H1 (cell line): ENCODE data around the gene KRAS. TPM values are rescaled to one million over a fixed set of nuclear protein-coding genes. Genes with fewer than 3 reads are reported as not detected.

Experiments used
- ATF3 ChIP-seq: IDR thresholded peaks from 2 replicates; pipeline ENCODE4 v1.6.1; 2011; ENCODE audit warnings: low read depth, mild to moderate bottlenecking, low read length; ENCODE audit not compliant: insufficient read depth
- CBX5 ChIP-seq: fragments of 300-800, 300-1000 bp; sonication (generic); IDR thresholded peaks from 2 replicates; pipeline ENCODE4 v1.7.1; 2016; ENCODE audit warnings: antibody characterized with exemption, low read length, low read depth
- CTBP2 ChIP-seq: IDR thresholded peaks from 2 replicates; pipeline ENCODE4 v1.7.0; 2011; ENCODE audit warnings: borderline replicate concordance, mild to moderate bottlenecking, moderate library complexity, mixed read lengths, low read length; ENCODE audit not compliant: insufficient read depth, insufficient read length
- polyA plus RNA-seq, 7 experiments: library from polyadenylated mRNA; depleted of rRNA in 3 of 7; stranded (reverse) in 5 of 7; unstranded in 2 of 7; fragments of >200 nt in 5 of 7; fragments of 200-250 nt in 2 of 7; gene quantifications; 1 replicate in 5 of 7; 2 replicates in 1 of 7; 4 replicates in 1 of 7; pipeline versions ENCODE4 v1.2.1 to v1.2.3, GENCODE V29; 2011 to 2013; ENCODE audit warnings: missing spikeins in 2 of 7, mixed read lengths in 2 of 7
- total RNA-seq: library from RNA; stranded (reverse); fragmentation: NEBNext Ultra II Directional; extraction: Animal tissue kit (Norgen Biotek cat#: 25700); gene quantifications from 2 replicates; pipeline ENCODE4 v1.2.1, GENCODE V29; 2021
- TF ChIP-seq, protein P1 (sequence below), 3 experiments: IDR thresholded peaks; 1 replicate in 2 of 3; 2 replicates in 1 of 3; pipeline versions ENCODE4 v1.5.1 to v1.6.1; 2011; ENCODE audit warnings: low read length in 3 of 3, mild to moderate bottlenecking in 3 of 3, inconsistent platforms in 2 of 3, low read depth in 1 of 3, moderate library complexity in 1 of 3; ENCODE audit not compliant: insufficient read depth in 1 of 3; ENCODE audit errors: control extremely low read depth in 1 of 3
- TF ChIP-seq, protein P2 (sequence below): fragments of 300-600 bp; sonication (generic); IDR thresholded peaks from 2 replicates; pipeline ENCODE4 v1.7.1; 2012; ENCODE audit warnings: low read length, moderate library complexity, mild to moderate bottlenecking, inconsistent platforms; ENCODE audit not compliant: insufficient replicate concordance

Gene KRAS
- total and polyA plus RNA-seq, 2 of the 8 experiments (the other 6 are each of a cell fraction or from before 2014, with no cell fraction given), result 24.8 to 64.6 TPM

- TF ChIP-seq, protein P1, sequence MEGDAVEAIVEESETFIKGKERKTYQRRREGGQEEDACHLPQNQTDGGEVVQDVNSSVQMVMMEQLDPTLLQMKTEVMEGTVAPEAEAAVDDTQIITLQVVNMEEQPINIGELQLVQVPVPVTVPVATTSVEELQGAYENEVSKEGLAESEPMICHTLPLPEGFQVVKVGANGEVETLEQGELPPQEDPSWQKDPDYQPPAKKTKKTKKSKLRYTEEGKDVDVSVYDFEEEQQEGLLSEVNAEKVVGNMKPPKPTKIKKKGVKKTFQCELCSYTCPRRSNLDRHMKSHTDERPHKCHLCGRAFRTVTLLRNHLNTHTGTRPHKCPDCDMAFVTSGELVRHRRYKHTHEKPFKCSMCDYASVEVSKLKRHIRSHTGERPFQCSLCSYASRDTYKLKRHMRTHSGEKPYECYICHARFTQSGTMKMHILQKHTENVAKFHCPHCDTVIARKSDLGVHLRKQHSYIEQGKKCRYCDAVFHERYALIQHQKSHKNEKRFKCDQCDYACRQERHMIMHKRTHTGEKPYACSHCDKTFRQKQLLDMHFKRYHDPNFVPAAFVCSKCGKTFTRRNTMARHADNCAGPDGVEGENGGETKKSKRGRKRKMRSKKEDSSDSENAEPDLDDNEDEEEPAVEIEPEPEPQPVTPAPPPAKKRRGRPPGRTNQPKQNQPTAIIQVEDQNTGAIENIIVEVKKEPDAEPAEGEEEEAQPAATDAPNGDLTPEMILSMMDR (IDR thresholded peaks at IDR 0.05; ENCODE audit: control extremely low read depth in 1 of 3, insufficient read depth in 1 of 3, low read depth in 1 of 3, low read length in 3 of 3), result no peak
- no peak for TF ChIP-seq CTBP2
- TF ChIP-seq, protein P2, sequence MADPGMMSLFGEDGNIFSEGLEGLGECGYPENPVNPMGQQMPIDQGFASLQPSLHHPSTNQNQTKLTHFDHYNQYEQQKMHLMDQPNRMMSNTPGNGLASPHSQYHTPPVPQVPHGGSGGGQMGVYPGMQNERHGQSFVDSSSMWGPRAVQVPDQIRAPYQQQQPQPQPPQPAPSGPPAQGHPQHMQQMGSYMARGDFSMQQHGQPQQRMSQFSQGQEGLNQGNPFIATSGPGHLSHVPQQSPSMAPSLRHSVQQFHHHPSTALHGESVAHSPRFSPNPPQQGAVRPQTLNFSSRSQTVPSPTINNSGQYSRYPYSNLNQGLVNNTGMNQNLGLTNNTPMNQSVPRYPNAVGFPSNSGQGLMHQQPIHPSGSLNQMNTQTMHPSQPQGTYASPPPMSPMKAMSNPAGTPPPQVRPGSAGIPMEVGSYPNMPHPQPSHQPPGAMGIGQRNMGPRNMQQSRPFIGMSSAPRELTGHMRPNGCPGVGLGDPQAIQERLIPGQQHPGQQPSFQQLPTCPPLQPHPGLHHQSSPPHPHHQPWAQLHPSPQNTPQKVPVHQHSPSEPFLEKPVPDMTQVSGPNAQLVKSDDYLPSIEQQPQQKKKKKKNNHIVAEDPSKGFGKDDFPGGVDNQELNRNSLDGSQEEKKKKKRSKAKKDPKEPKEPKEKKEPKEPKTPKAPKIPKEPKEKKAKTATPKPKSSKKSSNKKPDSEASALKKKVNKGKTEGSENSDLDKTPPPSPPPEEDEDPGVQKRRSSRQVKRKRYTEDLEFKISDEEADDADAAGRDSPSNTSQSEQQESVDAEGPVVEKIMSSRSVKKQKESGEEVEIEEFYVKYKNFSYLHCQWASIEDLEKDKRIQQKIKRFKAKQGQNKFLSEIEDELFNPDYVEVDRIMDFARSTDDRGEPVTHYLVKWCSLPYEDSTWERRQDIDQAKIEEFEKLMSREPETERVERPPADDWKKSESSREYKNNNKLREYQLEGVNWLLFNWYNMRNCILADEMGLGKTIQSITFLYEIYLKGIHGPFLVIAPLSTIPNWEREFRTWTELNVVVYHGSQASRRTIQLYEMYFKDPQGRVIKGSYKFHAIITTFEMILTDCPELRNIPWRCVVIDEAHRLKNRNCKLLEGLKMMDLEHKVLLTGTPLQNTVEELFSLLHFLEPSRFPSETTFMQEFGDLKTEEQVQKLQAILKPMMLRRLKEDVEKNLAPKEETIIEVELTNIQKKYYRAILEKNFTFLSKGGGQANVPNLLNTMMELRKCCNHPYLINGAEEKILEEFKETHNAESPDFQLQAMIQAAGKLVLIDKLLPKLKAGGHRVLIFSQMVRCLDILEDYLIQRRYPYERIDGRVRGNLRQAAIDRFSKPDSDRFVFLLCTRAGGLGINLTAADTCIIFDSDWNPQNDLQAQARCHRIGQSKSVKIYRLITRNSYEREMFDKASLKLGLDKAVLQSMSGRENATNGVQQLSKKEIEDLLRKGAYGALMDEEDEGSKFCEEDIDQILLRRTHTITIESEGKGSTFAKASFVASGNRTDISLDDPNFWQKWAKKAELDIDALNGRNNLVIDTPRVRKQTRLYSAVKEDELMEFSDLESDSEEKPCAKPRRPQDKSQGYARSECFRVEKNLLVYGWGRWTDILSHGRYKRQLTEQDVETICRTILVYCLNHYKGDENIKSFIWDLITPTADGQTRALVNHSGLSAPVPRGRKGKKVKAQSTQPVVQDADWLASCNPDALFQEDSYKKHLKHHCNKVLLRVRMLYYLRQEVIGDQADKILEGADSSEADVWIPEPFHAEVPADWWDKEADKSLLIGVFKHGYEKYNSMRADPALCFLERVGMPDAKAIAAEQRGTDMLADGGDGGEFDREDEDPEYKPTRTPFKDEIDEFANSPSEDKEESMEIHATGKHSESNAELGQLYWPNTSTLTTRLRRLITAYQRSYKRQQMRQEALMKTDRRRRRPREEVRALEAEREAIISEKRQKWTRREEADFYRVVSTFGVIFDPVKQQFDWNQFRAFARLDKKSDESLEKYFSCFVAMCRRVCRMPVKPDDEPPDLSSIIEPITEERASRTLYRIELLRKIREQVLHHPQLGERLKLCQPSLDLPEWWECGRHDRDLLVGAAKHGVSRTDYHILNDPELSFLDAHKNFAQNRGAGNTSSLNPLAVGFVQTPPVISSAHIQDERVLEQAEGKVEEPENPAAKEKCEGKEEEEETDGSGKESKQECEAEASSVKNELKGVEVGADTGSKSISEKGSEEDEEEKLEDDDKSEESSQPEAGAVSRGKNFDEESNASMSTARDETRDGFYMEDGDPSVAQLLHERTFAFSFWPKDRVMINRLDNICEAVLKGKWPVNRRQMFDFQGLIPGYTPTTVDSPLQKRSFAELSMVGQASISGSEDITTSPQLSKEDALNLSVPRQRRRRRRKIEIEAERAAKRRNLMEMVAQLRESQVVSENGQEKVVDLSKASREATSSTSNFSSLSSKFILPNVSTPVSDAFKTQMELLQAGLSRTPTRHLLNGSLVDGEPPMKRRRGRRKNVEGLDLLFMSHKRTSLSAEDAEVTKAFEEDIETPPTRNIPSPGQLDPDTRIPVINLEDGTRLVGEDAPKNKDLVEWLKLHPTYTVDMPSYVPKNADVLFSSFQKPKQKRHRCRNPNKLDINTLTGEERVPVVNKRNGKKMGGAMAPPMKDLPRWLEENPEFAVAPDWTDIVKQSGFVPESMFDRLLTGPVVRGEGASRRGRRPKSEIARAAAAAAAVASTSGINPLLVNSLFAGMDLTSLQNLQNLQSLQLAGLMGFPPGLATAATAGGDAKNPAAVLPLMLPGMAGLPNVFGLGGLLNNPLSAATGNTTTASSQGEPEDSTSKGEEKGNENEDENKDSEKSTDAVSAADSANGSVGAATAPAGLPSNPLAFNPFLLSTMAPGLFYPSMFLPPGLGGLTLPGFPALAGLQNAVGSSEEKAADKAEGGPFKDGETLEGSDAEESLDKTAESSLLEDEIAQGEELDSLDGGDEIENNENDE, result no peak
- no peak for TF ChIP-seq CBX5
- no peak for TF ChIP-seq ATF3
These were observed 11.8 kb upstream of the KRAS start (continued) for GRCh38 chr12:25262389-25263074.
